Parathyroid adenoma (tissue), 2 donors: ENCODE results near the gene MORC4.
A peak's percentile ranks its signal among the peaks of the same experiment; 100 is the strongest.

Experiments
- H2AFZ ChIP-seq: fragments of 300-600 bp; sonication (generic); one replicate; pipeline ENCODE4 v1.7.0; 2017; ENCODE audit warnings: antibody characterized with exemption, mild to moderate bottlenecking
- H3K27ac ChIP-seq: fragments of 300-600 bp; sonication (generic); one replicate; pipeline ENCODE4 v1.7.0; 2017
- H3K27me3 ChIP-seq: fragments of 300-600 bp; sonication (generic); one replicate; pipeline ENCODE4 v1.7.0; 2017; ENCODE audit warnings: low read length; ENCODE audit not compliant: control insufficient read depth, insufficient read depth
- H3K36me3 ChIP-seq: fragments of 300-600 bp; sonication (generic); one replicate; pipeline ENCODE4 v1.7.0; 2017; ENCODE audit warnings: low read length; ENCODE audit not compliant: control insufficient read depth, insufficient read depth
- H3K4me1 ChIP-seq: fragments of 300-600 bp; sonication (generic); one replicate; pipeline ENCODE4 v1.7.0; 2017; ENCODE audit warnings: control low read depth
- H3K4me2 ChIP-seq: fragments of 300-600 bp; sonication (generic); one replicate; pipeline ENCODE4 v1.7.0; 2017; ENCODE audit warnings: low read length
- H3K4me3 ChIP-seq: fragments of 300-600 bp; sonication (generic); one replicate; pipeline ENCODE4 v1.7.0; 2017; ENCODE audit warnings: low read depth, low read length
- H3K79me2 ChIP-seq: fragments of 300-600 bp; sonication (generic); one replicate; pipeline ENCODE4 v1.7.0; 2017; ENCODE audit warnings: control low read depth
- H3K9ac ChIP-seq: fragments of 300-600 bp; sonication (generic); one replicate; pipeline ENCODE4 v1.7.0; 2017; ENCODE audit warnings: mild to moderate bottlenecking
- H3K9me3 ChIP-seq: fragments of 300-600 bp; sonication (generic); one replicate; pipeline ENCODE4 v1.7.0; 2017; ENCODE audit warnings: low read length; ENCODE audit not compliant: control insufficient read depth
- TF ChIP-seq, protein P1 (sequence below): fragments of 300-600 bp; sonication (generic); IDR thresholded peaks from one replicate; pipeline ENCODE4 v1.7.0; 2017; ENCODE audit warnings: antibody characterized with exemption, mild to moderate bottlenecking
- donor health status: primary hyperparathyroidism.

MORC4 gene

GRCh38 chrX:106957856-106958255, 42.2 kb downstream of the MORC4 start:
- no peaks in the 10 kb centered on the region for H3K36me3 ChIP-seq
- peaks cover 4% of the 10 kb centered on the region for H3K4me1 ChIP-seq
- no peak overlapping the region for H3K27ac ChIP-seq
- H3K27me3 ChIP-seq, result no peaks in the 10 kb centered on the region
- no peaks in the 10 kb centered on the region for H3K79me2 ChIP-seq
- no peak overlapping the region for H3K4me2 ChIP-seq
- no peak overlapping the region for H3K4me3 ChIP-seq
- H3K9me3 ChIP-seq, result no peaks in the 10 kb centered on the region
- no peak overlapping the region for H3K9ac ChIP-seq
- TF ChIP-seq, protein P1, sequence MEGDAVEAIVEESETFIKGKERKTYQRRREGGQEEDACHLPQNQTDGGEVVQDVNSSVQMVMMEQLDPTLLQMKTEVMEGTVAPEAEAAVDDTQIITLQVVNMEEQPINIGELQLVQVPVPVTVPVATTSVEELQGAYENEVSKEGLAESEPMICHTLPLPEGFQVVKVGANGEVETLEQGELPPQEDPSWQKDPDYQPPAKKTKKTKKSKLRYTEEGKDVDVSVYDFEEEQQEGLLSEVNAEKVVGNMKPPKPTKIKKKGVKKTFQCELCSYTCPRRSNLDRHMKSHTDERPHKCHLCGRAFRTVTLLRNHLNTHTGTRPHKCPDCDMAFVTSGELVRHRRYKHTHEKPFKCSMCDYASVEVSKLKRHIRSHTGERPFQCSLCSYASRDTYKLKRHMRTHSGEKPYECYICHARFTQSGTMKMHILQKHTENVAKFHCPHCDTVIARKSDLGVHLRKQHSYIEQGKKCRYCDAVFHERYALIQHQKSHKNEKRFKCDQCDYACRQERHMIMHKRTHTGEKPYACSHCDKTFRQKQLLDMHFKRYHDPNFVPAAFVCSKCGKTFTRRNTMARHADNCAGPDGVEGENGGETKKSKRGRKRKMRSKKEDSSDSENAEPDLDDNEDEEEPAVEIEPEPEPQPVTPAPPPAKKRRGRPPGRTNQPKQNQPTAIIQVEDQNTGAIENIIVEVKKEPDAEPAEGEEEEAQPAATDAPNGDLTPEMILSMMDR, result no peak
- no peak overlapping the region for H2AFZ ChIP-seq

- H3K27me3 ChIP-seq, result no peaks in the 10 kb centered on the region
- no peaks in the 10 kb centered on the region for H3K36me3 ChIP-seq
- H3K4me1 ChIP-seq, result peaks cover 4% of the 10 kb centered on the region
- TF ChIP-seq, protein P1, result no peak
- H2AFZ ChIP-seq, result no peak overlapping the region
- no peaks in the 10 kb centered on the region for H3K79me2 ChIP-seq
- H3K9ac ChIP-seq, result no peak overlapping the region
- H3K4me2 ChIP-seq, result no peak overlapping the region
- H3K9me3 ChIP-seq, result no peaks in the 10 kb centered on the region
- peak overlapping the region; percentile 39 for H3K27ac ChIP-seq
- H3K4me3 ChIP-seq, result no peak overlapping the region
These were observed 44.8 kb downstream of the MORC4 start for GRCh38 chrX:106955004-106955772.

DNA sequence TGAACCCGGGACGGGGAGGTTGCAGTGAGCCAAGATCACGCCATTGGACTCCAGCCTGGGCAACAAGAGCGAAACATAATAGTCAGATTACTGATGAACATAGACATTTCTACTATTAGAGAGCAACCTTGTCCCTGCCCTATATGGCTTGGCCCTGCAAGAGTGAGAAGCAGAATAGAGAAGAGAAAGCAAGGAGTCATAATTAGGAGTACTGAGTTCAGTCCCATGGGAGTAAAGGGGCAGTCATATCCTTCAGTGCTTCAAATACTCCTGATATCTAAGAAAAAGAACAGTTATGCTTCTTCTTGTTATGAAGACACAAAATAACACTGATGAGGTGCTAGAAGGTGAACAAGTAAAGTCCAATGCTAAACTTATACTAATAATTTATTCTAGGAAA, 46.0 kb downstream of the MORC4 start:
- Histone ChIP-seq H3K27me3 (no peaks in the 10 kb centered on the region), H3K4me2 (no peak overlapping the region), H3K36me3 (no peaks in the 10 kb centered on the region), H2AFZ (no peak overlapping the region), H3K4me3 (no peak overlapping the region), H3K9ac (no peak overlapping the region), H3K79me2 (no peaks in the 10 kb centered on the region), H3K4me1 (peaks cover 4% of the 10 kb centered on the region), H3K27ac (no peak overlapping the region), H3K9me3 (no peaks in the 10 kb centered on the region)
- TF ChIP-seq, protein P1, result no peak

DNA sequence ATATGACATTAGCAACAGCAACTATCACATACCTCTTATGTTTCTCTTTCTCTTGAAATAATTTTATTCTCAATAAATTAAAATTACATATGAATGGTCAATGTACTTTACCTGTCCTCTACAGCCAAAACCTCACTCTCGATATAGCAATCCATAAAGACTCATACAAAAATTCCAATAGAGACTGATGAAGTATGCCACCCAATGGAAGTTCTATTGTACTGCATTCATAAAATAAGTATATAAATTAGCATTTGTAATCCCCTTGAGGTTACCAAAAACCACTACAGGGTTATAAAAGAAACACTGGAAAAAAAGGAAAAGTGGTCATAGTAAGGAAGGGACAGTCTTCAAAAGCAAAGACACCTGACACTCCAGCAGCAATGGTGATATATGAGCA, 47.0 kb downstream of the MORC4 start:
- H3K79me2 ChIP-seq, result no peaks in the 10 kb centered on the region
- H3K4me3 ChIP-seq, result no peak overlapping the region
- H3K27ac ChIP-seq, result no peak overlapping the region
- H3K27me3 ChIP-seq, result no peaks in the 10 kb centered on the region
- no peak overlapping the region for H3K9ac ChIP-seq
- H2AFZ ChIP-seq, result no peak overlapping the region
- TF ChIP-seq, protein P1, result peak; percentile 18
- no peaks in the 10 kb centered on the region for H3K36me3 ChIP-seq
- no peak overlapping the region for H3K4me2 ChIP-seq
- no peaks in the 10 kb centered on the region for H3K9me3 ChIP-seq
- peaks cover 4% of the 10 kb centered on the region for H3K4me1 ChIP-seq

DNA sequence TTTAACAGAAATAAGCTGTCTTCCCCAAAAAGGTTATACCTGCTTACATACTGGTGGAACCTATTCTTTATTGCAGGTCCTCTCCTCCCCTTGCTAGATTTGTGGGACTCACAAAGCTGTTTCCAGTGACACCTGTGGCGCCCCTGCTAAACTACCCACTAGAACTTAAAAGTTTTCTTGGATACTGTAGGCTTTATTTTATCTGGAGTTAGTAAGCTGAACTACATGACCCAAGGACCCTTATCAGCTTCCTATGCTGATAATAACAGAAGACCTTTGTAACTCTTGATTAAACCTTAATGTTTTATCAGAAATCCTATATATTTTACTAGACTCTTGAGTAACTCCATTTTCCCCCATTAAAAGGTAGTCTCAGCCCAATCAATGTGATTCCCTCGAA, 47.5 kb downstream of the MORC4 start:
- TF ChIP-seq, protein P1, result no peak
- no peaks in the 10 kb centered on the region for H3K27me3 ChIP-seq
- H3K36me3 ChIP-seq, result no peaks in the 10 kb centered on the region
- H3K9me3 ChIP-seq, result no peaks in the 10 kb centered on the region
- no peak overlapping the region for H2AFZ ChIP-seq
- H3K4me3 ChIP-seq, result no peak overlapping the region
- no peaks in the 10 kb centered on the region for H3K79me2 ChIP-seq
- H3K4me2 ChIP-seq, result no peak overlapping the region
- no peak overlapping the region for H3K27ac ChIP-seq
- H3K9ac ChIP-seq, result no peak overlapping the region
- H3K4me1 ChIP-seq, result peaks cover 4% of the 10 kb centered on the region
